H7 (cell line): Measurements from ENCODE around the gene MOAP1. TPM values are rescaled to one million over a fixed set of nuclear protein-coding genes. Genes with fewer than 3 reads are reported as not detected.
"Not testable (repeated sequence)": the region's sequence is repeated elsewhere in the genome, so short reads cannot be mapped to it uniquely, and the experiment has no call there.

Experiments used
- DNase-seq: peaks from one replicate; pipeline ENCODE4 v3.0.0; 2012
- H3K27me3 ChIP-seq: 2 replicates; pipeline ENCODE4 v1.6.0; 2011; ENCODE audit warnings: mild to moderate bottlenecking, low read length; ENCODE audit not compliant: control insufficient read depth, insufficient read depth
- H3K36me3 ChIP-seq: replicated peaks from 2 replicates; pipeline ENCODE4 v1.5.1; 2011; ENCODE audit warnings: low read length; ENCODE audit not compliant: control insufficient read depth, insufficient read depth
- H3K4me3 ChIP-seq: 2 replicates; pipeline ENCODE4 v1.5.1; 2011; ENCODE audit warnings: low read depth, mild to moderate bottlenecking, control low read depth, low read length, moderate library complexity; ENCODE audit not compliant: insufficient read depth
- total RNA-seq: library from RNA; depleted of rRNA; stranded (reverse); fragments of >200 nt; shearing (Covaris generic); gene quantifications from 2 replicates; pipeline ENCODE4 v1.2.3, GENCODE V29; 2014

MOAP1 gene
- total RNA-seq, 1 experiment from 2014 or later: 17.9 TPM

DNA sequence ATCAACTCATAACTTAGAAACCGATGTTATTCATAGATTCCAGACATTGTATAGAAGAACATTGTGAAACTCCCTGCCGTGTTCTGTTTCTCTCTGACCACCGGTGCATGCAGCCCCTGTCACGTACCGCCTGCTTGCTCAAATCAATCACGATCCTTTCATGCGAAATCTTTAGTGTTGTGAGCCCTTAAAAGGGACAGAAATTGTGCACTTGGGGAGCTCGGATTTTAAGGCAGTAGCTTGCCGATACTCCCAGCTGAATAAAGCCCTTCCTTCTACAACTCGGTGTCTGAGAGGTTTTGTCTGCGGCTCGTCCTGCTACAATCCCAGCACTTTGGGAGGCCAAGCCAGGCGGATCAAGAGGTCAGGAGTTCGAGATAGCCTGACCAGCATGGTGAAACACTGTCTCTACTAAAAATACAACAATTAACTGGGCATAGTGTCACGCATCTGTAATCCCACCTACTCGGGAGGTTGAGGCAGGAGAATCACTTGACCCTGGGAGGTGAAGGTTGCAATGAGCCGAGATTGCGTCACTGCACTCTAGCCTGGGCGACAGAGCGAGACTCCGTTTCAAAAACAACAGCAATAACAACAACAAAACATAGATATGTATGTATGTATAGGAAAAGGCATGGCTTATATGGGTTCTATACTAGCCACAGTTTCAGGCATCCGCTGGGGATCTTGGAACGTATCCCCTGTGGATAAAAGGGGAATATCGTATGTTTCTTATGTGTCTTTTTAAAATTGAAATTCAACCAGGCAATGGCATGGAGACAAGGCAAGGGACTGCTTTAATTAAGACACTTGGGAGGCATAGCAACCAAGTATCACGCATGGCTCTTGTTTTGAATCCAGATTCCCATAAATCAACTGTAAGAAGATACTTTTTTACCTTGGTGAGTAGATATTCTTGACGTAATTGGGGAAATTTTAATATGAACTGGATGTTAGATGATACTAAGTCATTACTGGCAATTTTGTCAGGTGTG is 19.1 kb downstream of the MOAP1 start:
- H3K36me3 ChIP-seq, H3K4me3 ChIP-seq, H3K27me3 ChIP-seq, DNase-seq: not testable (repeated sequence)

DNA sequence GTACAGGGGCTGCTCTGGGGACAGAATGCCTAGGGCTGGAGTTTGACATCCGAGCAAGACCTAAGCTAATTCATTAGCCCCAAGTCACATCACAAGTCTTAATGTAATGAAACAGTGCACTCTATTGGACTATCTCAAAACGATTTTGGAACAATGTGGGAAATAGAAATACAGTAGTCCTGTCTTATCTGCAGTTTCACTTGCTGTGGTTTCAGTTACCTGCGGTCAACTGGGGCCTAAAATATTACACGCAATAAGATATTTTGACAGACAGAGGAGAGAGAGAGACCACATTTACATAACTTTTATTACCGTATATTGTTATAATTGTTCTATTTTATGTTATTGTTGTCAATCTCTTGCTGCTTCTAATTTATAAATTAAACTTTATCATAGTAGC is 21.1 kb downstream of the MOAP1 start:
- Histone ChIP-seq H3K27me3 (no peaks in the 10 kb centered on the region), H3K4me3 (no peak overlapping the region), H3K36me3 (no peaks in the 10 kb centered on the region)
- no peak for DNase-seq

DNA sequence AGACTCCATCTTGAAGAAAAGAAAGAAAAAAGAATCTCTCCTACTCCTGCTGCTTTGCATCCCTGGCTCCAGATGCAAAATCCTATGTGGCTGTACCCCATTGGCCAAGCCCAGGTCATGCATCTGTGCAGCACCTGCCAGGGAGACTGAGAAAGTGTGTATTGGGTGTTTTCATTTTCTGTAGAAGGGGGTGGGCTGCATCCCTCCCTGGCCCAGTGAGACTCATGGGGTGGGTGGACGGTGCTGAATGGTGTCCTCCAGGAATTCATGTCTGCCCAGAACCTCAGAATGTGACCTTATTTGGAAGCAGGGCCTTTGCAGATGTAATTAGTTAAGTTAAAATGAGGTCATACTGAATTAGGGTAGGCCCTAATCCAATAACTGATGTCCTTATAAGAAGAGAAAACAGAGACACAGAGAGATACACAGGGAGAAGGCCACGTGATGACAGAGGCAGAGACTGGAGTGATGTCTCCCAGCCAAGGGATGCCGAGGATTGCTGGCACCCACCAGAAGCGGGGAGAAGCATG is 23.2 kb downstream of the MOAP1 start:
- Histone ChIP-seq H3K4me3 (no peak overlapping the region), H3K27me3 (no peaks in the 10 kb centered on the region), H3K36me3 (no peaks in the 10 kb centered on the region)
- no peak for DNase-seq

DNA sequence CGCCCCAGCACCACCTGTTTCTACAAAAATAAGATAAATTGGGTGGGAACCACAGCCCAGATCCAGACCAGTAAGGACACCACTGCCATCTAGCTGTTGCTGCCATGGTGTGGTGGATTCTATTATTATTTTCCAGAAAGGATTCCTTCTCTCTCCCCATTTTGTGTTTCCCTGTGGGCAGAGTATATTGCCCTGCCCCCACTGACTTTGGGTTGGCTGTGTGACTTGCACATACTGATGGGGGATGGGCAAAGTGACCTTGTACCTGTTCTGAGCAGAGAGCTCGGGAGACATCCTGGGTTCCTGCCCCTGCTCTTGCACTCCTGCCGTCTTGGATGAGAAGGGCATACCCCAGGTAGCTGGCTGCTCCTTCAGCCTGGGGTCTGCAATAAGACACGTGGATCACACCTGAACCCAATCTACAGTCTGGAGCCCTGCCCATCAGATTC is 24.3 kb downstream of the MOAP1 start:
- H3K36me3 ChIP-seq: no peaks in the 10 kb centered on the region
- peak; percentile 66 for DNase-seq
- no peaks in the 10 kb centered on the region for H3K27me3 ChIP-seq
- no peak overlapping the region for H3K4me3 ChIP-seq

DNA sequence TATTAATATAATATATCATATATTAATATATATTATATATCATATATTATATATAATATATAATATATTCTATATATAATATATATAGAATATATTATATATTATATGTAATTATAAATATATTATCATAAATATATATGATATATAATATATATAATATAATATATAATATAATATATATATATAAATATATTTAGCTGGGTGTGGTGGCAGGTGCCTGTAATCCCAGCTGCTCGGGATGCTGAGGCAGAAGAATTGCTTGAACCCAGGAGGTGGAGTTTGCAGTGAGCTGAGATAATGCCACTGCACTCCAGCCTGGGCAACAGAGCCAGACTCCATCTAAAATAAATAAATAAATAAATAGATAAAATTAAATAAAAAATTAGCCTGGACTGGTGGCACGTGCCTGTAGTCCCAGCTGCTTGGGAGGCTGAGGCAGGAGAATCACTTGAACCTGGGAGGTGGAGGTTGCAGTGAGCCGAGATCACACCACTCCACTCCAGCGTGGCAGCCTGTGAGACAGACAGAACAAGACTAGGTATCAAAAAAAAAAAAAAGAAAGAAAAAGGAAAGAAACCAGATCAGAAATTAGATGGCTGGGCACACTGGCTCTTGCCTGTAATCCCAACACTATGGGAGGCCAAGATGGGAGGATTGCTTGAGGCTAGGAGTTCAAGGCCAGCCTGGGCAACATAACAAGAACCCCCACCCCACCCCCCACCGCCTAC is 24.9 kb downstream of the MOAP1 start:
- not testable (repeated sequence) for H3K36me3 ChIP-seq, H3K4me3 ChIP-seq, DNase-seq, H3K27me3 ChIP-seq

DNA sequence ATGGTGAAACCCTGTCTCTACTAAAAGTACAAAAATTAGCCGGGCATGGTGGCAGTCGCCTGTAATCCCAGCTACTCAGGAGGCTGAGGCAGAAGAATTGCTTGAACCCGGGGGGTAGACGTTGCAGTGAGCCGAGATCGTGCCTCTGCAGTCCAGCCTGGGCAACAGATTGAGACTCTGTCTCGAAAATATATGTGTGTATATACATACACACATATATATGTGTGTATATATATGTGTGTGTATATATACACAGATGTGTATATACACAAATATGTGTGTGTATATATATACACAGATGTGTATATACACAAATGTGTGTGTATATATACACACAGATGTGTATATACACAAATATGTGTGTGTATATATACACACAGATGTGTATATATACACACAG is 26.3 kb downstream of the MOAP1 start:
- H3K27me3 ChIP-seq, DNase-seq, H3K36me3 ChIP-seq, H3K4me3 ChIP-seq: not testable (repeated sequence)

DNA sequence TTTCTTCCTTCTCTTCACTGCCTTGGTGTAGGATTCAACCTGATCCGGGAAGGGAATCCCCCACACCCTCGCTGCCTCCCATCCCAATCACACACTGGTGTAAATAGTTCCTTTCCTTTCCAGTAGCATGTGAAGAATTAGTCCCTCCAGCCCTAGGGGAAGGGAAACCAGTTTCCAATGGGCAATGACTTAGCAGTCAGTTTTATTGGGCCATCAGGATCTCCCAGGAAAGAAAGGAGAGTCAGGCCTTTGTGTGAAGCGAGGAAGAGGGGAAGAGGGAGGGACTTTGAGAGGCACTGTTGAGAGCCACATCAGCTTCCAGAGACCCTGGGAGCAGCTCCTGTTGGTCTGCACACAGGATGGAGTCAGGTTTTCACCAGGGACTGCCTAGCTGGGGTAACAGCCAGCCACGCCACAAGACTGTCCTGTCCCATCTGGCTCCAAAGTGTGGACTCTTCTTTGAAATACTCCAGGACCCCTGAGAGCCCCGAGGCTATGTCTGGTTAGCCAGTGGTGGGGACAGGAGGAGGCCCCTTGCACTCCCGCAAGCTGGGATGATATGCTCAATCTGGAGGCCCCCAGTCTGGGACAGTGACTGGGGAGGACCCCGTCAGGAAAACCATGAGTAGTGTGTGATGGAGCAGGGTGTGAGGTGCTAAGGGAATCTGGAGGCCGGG is 27.9 kb downstream of the MOAP1 start:
- Histone ChIP-seq H3K4me3 (no peak overlapping the region), H3K27me3 (no peaks in the 10 kb centered on the region), H3K36me3 (no peaks in the 10 kb centered on the region)
- DNase-seq: no peak

DNA sequence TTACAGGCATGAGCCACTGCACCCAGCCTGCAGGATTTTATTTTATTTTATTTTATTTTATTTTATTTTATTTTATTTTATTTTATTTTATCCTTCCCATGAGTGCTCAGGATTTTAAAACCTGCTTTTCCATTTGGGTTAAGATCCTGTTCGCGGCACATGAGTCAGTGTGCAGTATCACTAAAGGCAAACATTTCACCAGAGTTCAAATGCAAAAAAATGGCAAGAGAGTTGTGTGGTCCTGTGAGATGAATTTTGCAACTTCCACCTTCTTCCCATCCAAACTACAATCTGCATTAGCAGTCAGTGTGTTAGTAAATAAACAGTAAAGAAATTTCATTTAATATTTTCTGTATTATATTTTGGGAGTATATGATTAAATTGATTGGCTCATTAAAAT is 29.0 kb downstream of the MOAP1 start:
- H3K36me3 ChIP-seq: no peaks in the 10 kb centered on the region
- H3K4me3 ChIP-seq: no peak overlapping the region
- DNase-seq: no peak
- no peaks in the 10 kb centered on the region for H3K27me3 ChIP-seq

DNA sequence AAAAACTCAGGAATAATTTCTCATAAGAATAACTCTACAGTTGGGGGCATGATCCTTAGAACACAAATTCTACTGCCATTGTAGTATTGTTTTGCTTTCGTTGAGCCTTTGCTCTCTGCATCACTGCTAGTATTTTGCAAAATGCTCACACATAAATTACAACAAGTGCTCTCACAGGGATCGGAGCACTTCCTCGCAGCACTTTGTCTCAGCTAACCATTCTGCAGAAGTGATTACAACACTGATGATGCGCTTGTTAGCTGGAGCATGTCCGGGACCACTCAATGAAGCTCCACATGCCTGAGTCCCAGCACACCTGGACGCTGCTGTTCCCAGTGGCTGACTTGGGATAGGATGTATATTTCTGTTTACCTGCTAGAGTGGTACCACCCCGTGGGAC is 31.6 kb downstream of the MOAP1 start:
- Histone ChIP-seq H3K4me3 (no peak overlapping the region), H3K36me3 (no peaks in the 10 kb centered on the region), H3K27me3 (no peaks in the 10 kb centered on the region)
- DNase-seq: no peak

DNA sequence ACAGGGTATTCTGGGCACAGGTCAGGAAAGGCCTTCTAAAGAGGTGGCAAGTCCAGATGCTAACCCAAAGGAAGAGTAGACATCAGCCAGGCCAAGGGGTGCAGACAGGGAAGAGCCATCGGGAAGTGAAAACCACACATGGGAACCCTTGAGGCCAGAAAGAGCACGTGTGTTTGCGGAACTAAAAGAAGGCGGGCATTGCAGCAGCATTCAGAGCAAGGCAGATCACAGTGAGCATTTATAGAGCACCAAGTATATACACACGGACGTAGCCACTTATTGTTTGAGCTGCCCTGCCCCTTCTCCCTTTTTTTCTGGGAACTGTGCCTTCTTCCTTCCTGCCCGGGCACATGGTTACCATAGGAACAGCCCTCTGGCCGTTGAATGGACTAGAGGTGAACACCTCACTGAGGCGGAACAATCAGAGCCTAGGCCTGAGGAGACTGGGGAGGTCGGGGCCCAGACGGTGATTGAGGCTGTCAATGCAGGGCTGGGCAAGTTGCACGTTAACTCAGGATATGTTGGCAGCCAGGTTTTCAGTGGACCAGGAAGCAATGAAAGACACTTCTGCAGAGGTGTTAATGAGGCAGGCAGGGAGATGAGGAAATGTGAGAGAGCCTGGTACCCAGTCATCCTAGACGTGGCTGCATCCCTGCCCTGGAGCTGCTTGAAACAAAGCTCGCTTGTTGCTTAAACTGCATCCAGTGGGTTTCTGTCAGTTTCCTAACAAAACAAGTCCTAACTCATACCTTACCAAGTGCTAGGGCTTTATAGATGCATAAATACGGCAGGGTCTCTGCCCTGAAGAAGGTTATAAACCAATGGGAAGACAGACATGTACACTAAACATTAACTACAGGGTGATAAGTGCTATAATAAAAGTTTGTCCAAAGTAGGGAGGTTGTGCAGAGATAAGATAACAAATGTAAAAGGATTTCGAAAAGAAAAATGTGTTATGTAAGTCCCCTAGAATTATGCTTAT is 34.2 kb downstream of the MOAP1 start:
- no peak overlapping the region for H3K4me3 ChIP-seq
- no peaks in the 10 kb centered on the region for H3K36me3 ChIP-seq
- H3K27me3 ChIP-seq: no peaks in the 10 kb centered on the region
- DNase-seq: peak; percentile 45

DNA sequence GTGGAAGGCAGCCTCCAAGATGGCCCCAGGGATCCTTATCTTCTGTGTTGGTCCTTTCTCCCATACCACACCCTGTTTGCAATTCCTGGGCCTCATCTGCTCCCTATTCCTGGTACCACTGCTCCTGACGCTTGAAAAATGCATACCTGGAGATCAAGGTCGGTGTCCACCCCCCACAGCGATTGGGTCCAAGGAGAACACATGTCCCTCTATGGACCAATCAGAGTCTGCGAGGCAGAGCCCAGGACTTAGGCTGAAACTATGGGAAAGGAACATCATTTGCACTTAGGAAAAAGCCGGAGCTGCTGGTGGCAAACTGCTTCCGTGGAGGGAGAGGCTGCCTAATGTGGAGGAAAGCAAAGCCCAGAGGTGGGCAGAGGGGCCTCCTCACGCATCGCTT is 35.7 kb downstream of the MOAP1 start:
- no peaks in the 10 kb centered on the region for H3K27me3 ChIP-seq
- no peak overlapping the region for H3K4me3 ChIP-seq
- H3K36me3 ChIP-seq: no peaks in the 10 kb centered on the region
- DNase-seq: peak; percentile 8

DNA sequence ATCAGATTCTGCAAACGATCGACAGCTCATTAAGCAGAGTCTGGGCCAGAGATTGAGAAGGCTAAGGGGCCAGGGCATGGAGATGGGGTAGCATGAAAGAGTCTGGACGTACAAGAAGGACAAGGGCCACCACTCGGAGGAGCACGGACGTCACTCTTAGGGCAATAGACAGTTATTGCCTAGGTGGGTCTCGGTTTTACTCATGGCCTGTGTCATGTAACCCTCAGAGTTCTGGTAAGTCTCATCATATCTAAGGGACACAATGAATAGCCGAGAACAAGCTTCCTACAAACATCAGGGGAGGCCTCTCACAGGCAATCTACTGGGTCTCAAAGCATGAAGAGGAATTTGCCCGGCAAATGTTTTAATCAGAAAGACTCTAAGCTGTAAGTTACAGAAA is 38.6 kb downstream of the MOAP1 start:
- Histone ChIP-seq H3K27me3 (no peaks in the 10 kb centered on the region), H3K4me3 (no peak overlapping the region), H3K36me3 (no peaks in the 10 kb centered on the region)
- no peak for DNase-seq

DNA sequence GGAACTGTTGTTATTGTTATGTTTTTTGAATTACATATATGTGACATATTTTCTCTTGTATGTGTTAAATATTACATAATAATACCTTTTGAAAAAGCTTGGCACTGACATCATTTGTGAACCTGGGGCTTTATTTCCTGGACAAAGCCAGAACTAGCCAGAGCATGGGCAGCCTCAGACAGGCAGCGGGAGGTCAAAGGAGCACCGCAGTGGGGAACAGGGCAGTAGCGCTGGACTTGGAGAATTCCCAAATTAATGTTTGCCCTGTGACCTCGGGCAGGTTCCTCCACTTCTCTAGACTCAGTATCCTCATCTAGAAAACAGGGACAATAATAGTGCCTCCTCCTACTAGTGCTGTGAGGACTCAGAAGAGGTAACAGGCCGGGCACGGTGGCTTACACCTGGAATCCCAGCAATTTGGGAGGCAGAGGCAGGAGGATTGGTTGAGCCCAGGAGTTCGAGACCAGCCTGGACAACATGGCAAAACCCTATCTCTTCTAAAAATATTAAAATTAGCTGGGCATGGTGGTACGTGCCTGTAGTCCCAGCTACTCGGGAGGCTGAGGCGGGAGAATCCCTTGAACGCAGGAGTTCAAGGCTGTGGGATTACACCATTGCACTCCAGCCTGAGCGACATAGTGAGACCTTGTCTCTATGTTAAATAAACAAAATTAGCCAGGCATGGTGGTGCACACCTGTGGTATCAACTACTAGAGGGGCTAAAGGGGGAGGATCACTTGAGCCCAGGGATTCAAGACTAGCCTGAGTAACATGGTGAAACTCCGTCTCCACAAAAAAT is 41.6 kb downstream of the MOAP1 start:
- H3K4me3 ChIP-seq: no peak overlapping the region
- no peaks in the 10 kb centered on the region for H3K27me3 ChIP-seq
- DNase-seq: no peak
- H3K36me3 ChIP-seq: no peaks in the 10 kb centered on the region
